IPS-20b (cell line): Measurements from ENCODE around the gene HECTD4.
"Not testable (repeated sequence)": the region's sequence is repeated elsewhere in the genome, so short reads cannot be mapped to it uniquely, and the experiment has no call there.

Source experiments
- H3K27ac ChIP-seq: one replicate; pipeline ENCODE4 v1.5.1; 2013; ENCODE audit warnings: low read length
- H3K27me3 ChIP-seq: 2 replicates; pipeline ENCODE4 v1.6.1; 2013; ENCODE audit warnings: mild to moderate bottlenecking, low read length, inconsistent platforms; ENCODE audit not compliant: insufficient read depth
- H3K36me3 ChIP-seq: 2 replicates; pipeline ENCODE4 v1.6.1; 2013; ENCODE audit warnings: low read depth, mild to moderate bottlenecking, inconsistent platforms, low read length, moderate library complexity; ENCODE audit not compliant: insufficient read depth
- H3K4me1 ChIP-seq: 2 replicates; pipeline ENCODE4 v1.6.1; 2013; ENCODE audit warnings: mild to moderate bottlenecking, control low read depth, inconsistent platforms, low read length, moderate library complexity; ENCODE audit not compliant: insufficient read depth
- H3K4me3 ChIP-seq: 2 replicates; pipeline ENCODE4 v1.5.1; 2013; ENCODE audit warnings: mild to moderate bottlenecking, low read length, inconsistent platforms
- H3K9ac ChIP-seq: 2 replicates; pipeline ENCODE4 v1.6.1; 2013; ENCODE audit warnings: low read depth, mild to moderate bottlenecking, inconsistent platforms, low read length, moderate library complexity
- H3K9me3 ChIP-seq: 2 replicates; pipeline ENCODE4 v1.6.1; 2013; ENCODE audit warnings: mild to moderate bottlenecking, low read depth, low read length, inconsistent platforms; ENCODE audit not compliant: insufficient read depth

The HECTD4 gene

GRCh38 chr12:112241176-112241575 lies 141.1 kb downstream of the HECTD4 start:
- H3K9me3 ChIP-seq: no peaks in the 10 kb centered on the region
- H3K27me3 ChIP-seq: no peaks in the 10 kb centered on the region
- no peak overlapping the region for H3K27ac ChIP-seq
- H3K9ac ChIP-seq: no peak overlapping the region
- H3K4me1 ChIP-seq: no peaks in the 10 kb centered on the region
- no peak overlapping the region for H3K4me3 ChIP-seq
- peaks cover 62% of the 10 kb centered on the region for H3K36me3 ChIP-seq

GRCh38 chr12:112239881-112240280 lies 142.3 kb downstream of the HECTD4 start:
- no peak overlapping the region for H3K9ac ChIP-seq
- H3K36me3 ChIP-seq: peaks cover 74% of the 10 kb centered on the region
- H3K9me3 ChIP-seq: no peaks in the 10 kb centered on the region
- no peaks in the 10 kb centered on the region for H3K4me1 ChIP-seq
- H3K27ac ChIP-seq: no peak overlapping the region
- no peak overlapping the region for H3K4me3 ChIP-seq
- H3K27me3 ChIP-seq: no peaks in the 10 kb centered on the region

GRCh38 chr12:112239020-112239419 lies 143.2 kb downstream of the HECTD4 start:
- H3K36me3 ChIP-seq: peaks cover 79% of the 10 kb centered on the region
- no peak overlapping the region for H3K4me3 ChIP-seq
- no peaks in the 10 kb centered on the region for H3K9me3 ChIP-seq
- H3K27me3 ChIP-seq: no peaks in the 10 kb centered on the region
- H3K4me1 ChIP-seq: no peaks in the 10 kb centered on the region
- H3K9ac ChIP-seq: no peak overlapping the region
- H3K27ac ChIP-seq: no peak overlapping the region

GRCh38 chr12:112238441-112238840 lies 143.8 kb downstream of the HECTD4 start:
- Histone ChIP-seq H3K9me3 (no peaks in the 10 kb centered on the region), H3K27ac (no peak overlapping the region), H3K4me3 (no peak overlapping the region), H3K27me3 (no peaks in the 10 kb centered on the region), H3K9ac (no peak overlapping the region), H3K36me3 (peaks cover 77% of the 10 kb centered on the region), H3K4me1 (no peaks in the 10 kb centered on the region)

GRCh38 chr12:112236786-112237185 lies 145.4 kb downstream of the HECTD4 start:
- Histone ChIP-seq H3K4me3 (no peak overlapping the region), H3K9ac (no peak overlapping the region), H3K36me3 (peaks cover 73% of the 10 kb centered on the region), H3K27ac (no peak overlapping the region), H3K4me1 (no peaks in the 10 kb centered on the region), H3K27me3 (no peaks in the 10 kb centered on the region), H3K9me3 (no peaks in the 10 kb centered on the region)

GRCh38 chr12:112236386-112236785 lies 145.8 kb downstream of the HECTD4 start:
- H3K27ac ChIP-seq: no peak overlapping the region
- H3K9me3 ChIP-seq: no peaks in the 10 kb centered on the region
- H3K4me1 ChIP-seq: no peaks in the 10 kb centered on the region
- no peak overlapping the region for H3K9ac ChIP-seq
- H3K36me3 ChIP-seq: peaks cover 71% of the 10 kb centered on the region
- H3K4me3 ChIP-seq: no peak overlapping the region
- no peaks in the 10 kb centered on the region for H3K27me3 ChIP-seq

- H3K9me3 ChIP-seq: no peaks in the 10 kb centered on the region
- no peak overlapping the region for H3K4me3 ChIP-seq
- no peaks in the 10 kb centered on the region for H3K4me1 ChIP-seq
- H3K27me3 ChIP-seq: no peaks in the 10 kb centered on the region
- peaks cover 75% of the 10 kb centered on the region for H3K36me3 ChIP-seq
- H3K9ac ChIP-seq: no peak overlapping the region
- no peak overlapping the region for H3K27ac ChIP-seq
Observed at GRCh38 chr12:112234303-112234702, 147.9 kb downstream of the HECTD4 start.

- no peak overlapping the region for H3K9ac ChIP-seq
- H3K4me3 ChIP-seq: no peak overlapping the region
- no peak overlapping the region for H3K27ac ChIP-seq
- no peaks in the 10 kb centered on the region for H3K4me1 ChIP-seq
- H3K36me3 ChIP-seq: peaks cover 79% of the 10 kb centered on the region
- H3K9me3 ChIP-seq: no peaks in the 10 kb centered on the region
- H3K27me3 ChIP-seq: no peaks in the 10 kb centered on the region
Observed at GRCh38 chr12:112233242-112233641, 149.0 kb downstream of the HECTD4 start.

- peaks cover 79% of the 10 kb centered on the region for H3K36me3 ChIP-seq
- H3K4me3 ChIP-seq: no peak overlapping the region
- no peak overlapping the region for H3K9ac ChIP-seq
- H3K9me3 ChIP-seq: no peaks in the 10 kb centered on the region
- H3K27me3 ChIP-seq: no peaks in the 10 kb centered on the region
- H3K4me1 ChIP-seq: no peaks in the 10 kb centered on the region
- H3K27ac ChIP-seq: no peak overlapping the region
Observed at GRCh38 chr12:112230136-112230535, 152.1 kb downstream of the HECTD4 start.

GRCh38 chr12:112226768-112227167 lies 155.5 kb downstream of the HECTD4 start:
- H3K36me3 ChIP-seq: peaks cover 61% of the 10 kb centered on the region

GRCh38 chr12:112220628-112221027 lies 161.6 kb downstream of the HECTD4 start:
- not testable (repeated sequence) for H3K4me1 ChIP-seq, H3K4me3 ChIP-seq, H3K9me3 ChIP-seq, H3K27me3 ChIP-seq, H3K9ac ChIP-seq, H3K27ac ChIP-seq
- H3K36me3 ChIP-seq: peaks cover 23% of the 10 kb centered on the region

More at GRCh38 chr12:112226768-112227167, 155.5 kb downstream of the HECTD4 start:
- Histone ChIP-seq H3K9ac (no peak overlapping the region), H3K27ac (no peak overlapping the region), H3K4me1 (no peaks in the 10 kb centered on the region), H3K4me3 (no peak overlapping the region), H3K9me3 (no peaks in the 10 kb centered on the region), H3K27me3 (no peaks in the 10 kb centered on the region)

GRCh38 chr12:112219195-112219594 lies 163.0 kb downstream of the HECTD4 start:
- peaks cover 26% of the 10 kb centered on the region for H3K36me3 ChIP-seq
- no peak overlapping the region for H3K27ac ChIP-seq
- no peaks in the 10 kb centered on the region for H3K4me1 ChIP-seq
- H3K9ac ChIP-seq: no peak overlapping the region
- no peaks in the 10 kb centered on the region for H3K27me3 ChIP-seq
- no peak overlapping the region for H3K4me3 ChIP-seq
- H3K9me3 ChIP-seq: no peaks in the 10 kb centered on the region

- Histone ChIP-seq H3K36me3 (peaks cover 28% of the 10 kb centered on the region), H3K9ac (no peak overlapping the region), H3K4me1 (no peaks in the 10 kb centered on the region), H3K4me3 (no peak overlapping the region), H3K9me3 (no peaks in the 10 kb centered on the region), H3K27me3 (no peaks in the 10 kb centered on the region), H3K27ac (no peak overlapping the region)
Observed at GRCh38 chr12:112218150-112218549, 164.1 kb downstream of the HECTD4 start.
